HL-60 (cell line): ENCODE results near the gene ARFGAP1.
"Not testable (repeated sequence)": the region's sequence is repeated elsewhere in the genome, so short reads cannot be mapped to it uniquely, and the experiment has no call there.

ENCODE experiments used
- DNase-seq, 2 experiments: peaks; one replicate each; pipeline ENCODE4 v3.0.0-alpha.2; 2010 to 2020; ENCODE audit warnings: low read depth in 1 of 2, low spot score in 1 of 2
- H3K27ac ChIP-seq: fragments of 250-450 bp; sonication (Bioruptor Pico); replicated peaks from 2 replicates; pipeline ENCODE4 v1.5.1; 2020; ENCODE audit warnings: mild to moderate bottlenecking, moderate library complexity
- H3K27me3 ChIP-seq: fragments of 250-450 bp; sonication (Bioruptor Pico); 2 replicates; pipeline ENCODE4 v1.5.1; 2021; ENCODE audit warnings: mild to moderate bottlenecking, moderate library complexity; ENCODE audit not compliant: insufficient read depth, poor library complexity, severe bottlenecking
- H3K4me3 ChIP-seq: replicated peaks from 2 replicates; pipeline ENCODE4 v1.5.1; 2011; ENCODE audit warnings: mild to moderate bottlenecking, control low read depth, low read length; ENCODE audit not compliant: insufficient read depth
- CTCF ChIP-seq: IDR thresholded peaks from one replicate; pipeline ENCODE4 v1.5.1; 2011; ENCODE audit warnings: low read length, control low read depth, inconsistent platforms; ENCODE audit not compliant: insufficient read depth
- GABPA ChIP-seq: IDR thresholded peaks from 2 replicates; pipeline ENCODE4 v1.6.1; 2012; ENCODE audit warnings: low read depth
- POLR2AphosphoS5 ChIP-seq: IDR thresholded peaks from 2 replicates; pipeline ENCODE4 v1.6.1; 2012; ENCODE audit warnings: low read depth
- REST ChIP-seq: IDR thresholded peaks from 2 replicates; pipeline ENCODE4 v1.6.1; 2012; ENCODE audit warnings: low read depth; ENCODE audit not compliant: insufficient replicate concordance
- SPI1 ChIP-seq: IDR thresholded peaks from 2 replicates; pipeline ENCODE4 v1.6.1; 2012; ENCODE audit warnings: low read depth, mild to moderate bottlenecking, borderline replicate concordance

ARFGAP1 gene

GRCh38 chr20:63334356-63334755 lies 61.7 kb downstream of the ARFGAP1 start:
- Histone ChIP-seq H3K4me3 (no peak overlapping the region), H3K27ac (no peak overlapping the region), H3K27me3 (no peaks in the 10 kb centered on the region)
- no peak for DNase-seq
- TF ChIP-seq REST (no peak), POLR2AphosphoS5 (no peak), CTCF (no peak), GABPA (no peak), SPI1 (no peak)

- not testable (repeated sequence) for DNase-seq, H3K27me3 ChIP-seq, H3K27ac ChIP-seq, H3K4me3 ChIP-seq
Observed at GRCh38 chr20:63335060-63335459, 62.4 kb downstream of the ARFGAP1 start.

GRCh38 chr20:63335711-63336110 lies 63.1 kb downstream of the ARFGAP1 start:
- no peaks in the 10 kb centered on the region for H3K27me3 ChIP-seq
- H3K27ac ChIP-seq, result no peak overlapping the region
- no peak overlapping the region for H3K4me3 ChIP-seq
- TF ChIP-seq CTCF, result no peak
- TF ChIP-seq POLR2AphosphoS5, result no peak
- TF ChIP-seq SPI1, result no peak
- no peak for TF ChIP-seq GABPA
- TF ChIP-seq REST, result no peak
- DNase-seq, result no peak

GRCh38 chr20:63336232-63336752 lies 63.7 kb downstream of the ARFGAP1 start:
- TF ChIP-seq REST (no peak), POLR2AphosphoS5 (no peak), SPI1 (no peak), CTCF (no peak), GABPA (no peak)
- DNase-seq, result no peak
- Histone ChIP-seq H3K27ac (no peak overlapping the region), H3K4me3 (no peak overlapping the region), H3K27me3 (no peaks in the 10 kb centered on the region)
